HG02759 (cell line): Measurements from ENCODE around the gene GOT1.

Experiments used
- ATAC-seq: cut with Tn5 transposase; IDR thresholded peaks from one replicate; pipeline ENCODE4 v1.9.1; 2021; ENCODE audit warnings: mild to moderate bottlenecking, moderate library complexity; ENCODE audit not compliant: unreplicated experiment

GOT1 gene

GRCh38 chr10:99430451-99431189 is at the start of gene GOT1:
GOT1 (minus strand) TSS chr10:99430624; CDS start chr10:99430565, 59 bp downstream.
- peak; percentile 95 for ATAC-seq

GRCh38 chr10:99470327-99470726 is 39.9 kb upstream of the GOT1 start:
- ATAC-seq: no peak

GRCh38 chr10:99467236-99467999 is 37.0 kb upstream of the GOT1 start:
- ATAC-seq: no peak

GRCh38 chr10:99466632-99467223 is 36.3 kb upstream of the GOT1 start:
- ATAC-seq: no peak

- ATAC-seq: no peak
These were observed 30.8 kb upstream of the GOT1 start for GRCh38 chr10:99461230-99461629.

GRCh38 chr10:99460070-99460469 is 29.6 kb upstream of the GOT1 start:
- no peak for ATAC-seq

GRCh38 chr10:99459217-99459616 is 28.8 kb upstream of the GOT1 start:
- ATAC-seq: no peak

- no peak for ATAC-seq
These were observed 27.4 kb upstream of the GOT1 start for GRCh38 chr10:99457813-99458212.

- no peak for ATAC-seq
These were observed 26.5 kb upstream of the GOT1 start for GRCh38 chr10:99456931-99457288.

GRCh38 chr10:99456207-99456930 is 25.9 kb upstream of the GOT1 start:
- ATAC-seq: no peak

GRCh38 chr10:99451981-99452380 is 21.6 kb upstream of the GOT1 start:
- no peak for ATAC-seq

- no peak for ATAC-seq
These were observed 21.0 kb upstream of the GOT1 start for GRCh38 chr10:99451499-99451788.

- ATAC-seq: no peak
These were observed 20.4 kb upstream of the GOT1 start for GRCh38 chr10:99450624-99451498.

- ATAC-seq: no peak
These were observed 19.7 kb upstream of the GOT1 start for GRCh38 chr10:99450156-99450555.

GRCh38 chr10:99449023-99449422 is 18.6 kb upstream of the GOT1 start:
- no peak for ATAC-seq

- no peak for ATAC-seq
These were observed 14.1 kb upstream of the GOT1 start for GRCh38 chr10:99444383-99445045.

- no peak for ATAC-seq
These were observed 13.1 kb upstream of the GOT1 start for GRCh38 chr10:99443500-99443899.

GRCh38 chr10:99442394-99442793 is 12.0 kb upstream of the GOT1 start:
- no peak for ATAC-seq

GRCh38 chr10:99438890-99439289 is 8.5 kb upstream of the GOT1 start:
- ATAC-seq: no peak

GRCh38 chr10:99435986-99436638 is 5.7 kb upstream of the GOT1 start:
- no peak for ATAC-seq
